Gastroesophageal sphincter (tissue), 4 donors: Measurements from ENCODE around the gene GRID1. TPM values are rescaled to one million over a fixed set of nuclear protein-coding genes. Genes with fewer than 3 reads are reported as not detected.

Source experiments
- ATAC-seq: fragments of 150-250 bp; one replicate; pipeline ENCODE4 v1.9.1; 2016; ENCODE audit warnings: mild to moderate bottlenecking, moderate library complexity
- H3K27ac ChIP-seq, 4 donors: fragments of 200-600 bp; sonication (generic) in 3 of 4; 1 replicate in 3 of 4; 2 replicates in 1 of 4; pipeline ENCODE4 v1.5.1; 2016 to 2019
- H3K27me3 ChIP-seq: fragments of 200-600 bp; sonication (generic); one replicate; pipeline ENCODE4 v1.5.1; 2019
- H3K36me3 ChIP-seq, 2 donors: fragments of 200-600 bp; sonication (generic); one replicate each; pipeline ENCODE4 v1.5.1; 2019; ENCODE audit warnings: control low read depth in 1 of 2
- H3K4me1 ChIP-seq, 3 donors: fragments of 200-600 bp; sonication (generic); 1 replicate in 2 of 3; 2 replicates in 1 of 3; pipeline ENCODE4 v1.5.1; 2016 to 2019; ENCODE audit warnings: control low read depth in 2 of 3
- H3K4me3 ChIP-seq, 2 donors: fragments of 200-600 bp; sonication (generic); one replicate each; pipeline ENCODE4 v1.5.1; 2019; ENCODE audit warnings: mild to moderate bottlenecking in 1 of 2, moderate library complexity in 1 of 2
- H3K9me3 ChIP-seq, 3 donors: fragments of 200-600 bp; sonication (generic); one replicate each; pipeline ENCODE4 v1.5.1; 2017 to 2019; ENCODE audit warnings: control low read depth in 2 of 3
- EP300 ChIP-seq: sonication (generic); formaldehyde crosslinking; IDR thresholded peaks from one replicate; pipeline ENCODE4 v1.6.1; 2017; ENCODE audit warnings: antibody characterized with exemption, mild to moderate bottlenecking
- POLR2A ChIP-seq, 2 donors: fragments of 450-650 bp; IDR thresholded peaks; one replicate each; pipeline ENCODE4 v1.6.1; 2017; ENCODE audit warnings: antibody characterized with exemption in 2 of 2, mild to moderate bottlenecking in 2 of 2, moderate library complexity in 1 of 2
- POLR2AphosphoS5 ChIP-seq: sonication (generic); formaldehyde crosslinking; IDR thresholded peaks from one replicate; pipeline ENCODE4 v1.6.1; 2017; ENCODE audit warnings: antibody characterized with exemption
- WGBS, 2 donors: methylation state at CpG; one replicate each; pipeline ENCODE4 v1.1.5; 2018; ENCODE audit warnings: low coverage in 1 of 2; 5-methylcytosine and 5-hydroxymethylcytosine counted together
- total RNA-seq, 4 donors: library from RNA; depleted of rRNA; stranded (reverse); fragments of >200 nt; gene quantifications; one replicate each; pipeline ENCODE4 v1.1.0, GENCODE V29; 2016
- TF ChIP-seq, protein P1 (sequence below), 4 experiments: fragments of 200-600 bp in 2 of 4; fragments of 450-650 bp in 2 of 4; sonication (generic) in 1 of 4; IDR thresholded peaks; one replicate each; pipeline ENCODE4 v1.5.1; 2017 to 2019; ENCODE audit warnings: antibody characterized with exemption in 4 of 4, mild to moderate bottlenecking in 2 of 4, moderate library complexity in 2 of 4

The GRID1 gene
- total RNA-seq, 4 donors from 2014 or later = 1.2 to 2.7 (median 1.7) TPM

DNA sequence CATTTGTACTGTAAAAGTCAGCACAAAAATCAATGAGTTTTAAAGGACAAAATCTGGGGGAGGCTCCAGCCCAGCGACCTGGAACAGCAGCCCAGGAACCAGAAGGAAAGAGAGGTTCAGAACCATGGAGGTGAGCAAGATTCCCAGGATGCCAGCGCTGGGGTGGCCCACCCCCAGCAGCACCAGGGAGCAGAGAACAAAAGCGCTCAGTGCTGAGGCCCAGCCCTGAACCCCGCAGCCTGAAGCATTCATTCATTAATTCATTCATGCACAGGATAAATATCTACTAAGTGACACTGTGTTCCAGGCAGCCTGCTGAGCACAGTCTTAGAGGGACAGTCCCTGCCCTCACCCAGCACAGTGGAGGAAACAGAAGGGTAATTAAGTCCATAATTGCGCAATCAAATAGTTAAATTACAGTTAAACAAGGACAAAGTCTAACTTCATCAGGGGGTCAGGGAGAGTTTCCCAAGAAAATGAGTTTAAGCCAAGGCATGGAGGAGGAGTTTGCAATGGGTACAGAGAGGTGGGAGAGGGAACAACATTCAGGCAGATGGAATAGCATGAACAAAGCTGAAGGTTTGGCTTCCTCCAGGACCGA lies 202.3 kb downstream of the GRID1 start:
- ATAC-seq = no peak
- no peak overlapping the region for H3K27ac ChIP-seq
- TF ChIP-seq, protein P1, sequence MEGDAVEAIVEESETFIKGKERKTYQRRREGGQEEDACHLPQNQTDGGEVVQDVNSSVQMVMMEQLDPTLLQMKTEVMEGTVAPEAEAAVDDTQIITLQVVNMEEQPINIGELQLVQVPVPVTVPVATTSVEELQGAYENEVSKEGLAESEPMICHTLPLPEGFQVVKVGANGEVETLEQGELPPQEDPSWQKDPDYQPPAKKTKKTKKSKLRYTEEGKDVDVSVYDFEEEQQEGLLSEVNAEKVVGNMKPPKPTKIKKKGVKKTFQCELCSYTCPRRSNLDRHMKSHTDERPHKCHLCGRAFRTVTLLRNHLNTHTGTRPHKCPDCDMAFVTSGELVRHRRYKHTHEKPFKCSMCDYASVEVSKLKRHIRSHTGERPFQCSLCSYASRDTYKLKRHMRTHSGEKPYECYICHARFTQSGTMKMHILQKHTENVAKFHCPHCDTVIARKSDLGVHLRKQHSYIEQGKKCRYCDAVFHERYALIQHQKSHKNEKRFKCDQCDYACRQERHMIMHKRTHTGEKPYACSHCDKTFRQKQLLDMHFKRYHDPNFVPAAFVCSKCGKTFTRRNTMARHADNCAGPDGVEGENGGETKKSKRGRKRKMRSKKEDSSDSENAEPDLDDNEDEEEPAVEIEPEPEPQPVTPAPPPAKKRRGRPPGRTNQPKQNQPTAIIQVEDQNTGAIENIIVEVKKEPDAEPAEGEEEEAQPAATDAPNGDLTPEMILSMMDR (IDR thresholded peaks at IDR 0.05) = no peak
- TF ChIP-seq POLR2A (IDR thresholded peaks at IDR 0.05) (no peak), POLR2AphosphoS5 (no peak), EP300 (no peak)
- WGBS, 2 donors = 80 to 91% methylated on average over 5 of the region's 6 CpGs
- H3K4me3 ChIP-seq = no peak overlapping the region
- no peaks in the 10 kb centered on the region for H3K27me3 ChIP-seq
- no peaks in the 10 kb centered on the region for H3K36me3 ChIP-seq
- H3K4me1 ChIP-seq = no peaks in the 10 kb centered on the region
- H3K9me3 ChIP-seq = no peaks in the 10 kb centered on the region

DNA sequence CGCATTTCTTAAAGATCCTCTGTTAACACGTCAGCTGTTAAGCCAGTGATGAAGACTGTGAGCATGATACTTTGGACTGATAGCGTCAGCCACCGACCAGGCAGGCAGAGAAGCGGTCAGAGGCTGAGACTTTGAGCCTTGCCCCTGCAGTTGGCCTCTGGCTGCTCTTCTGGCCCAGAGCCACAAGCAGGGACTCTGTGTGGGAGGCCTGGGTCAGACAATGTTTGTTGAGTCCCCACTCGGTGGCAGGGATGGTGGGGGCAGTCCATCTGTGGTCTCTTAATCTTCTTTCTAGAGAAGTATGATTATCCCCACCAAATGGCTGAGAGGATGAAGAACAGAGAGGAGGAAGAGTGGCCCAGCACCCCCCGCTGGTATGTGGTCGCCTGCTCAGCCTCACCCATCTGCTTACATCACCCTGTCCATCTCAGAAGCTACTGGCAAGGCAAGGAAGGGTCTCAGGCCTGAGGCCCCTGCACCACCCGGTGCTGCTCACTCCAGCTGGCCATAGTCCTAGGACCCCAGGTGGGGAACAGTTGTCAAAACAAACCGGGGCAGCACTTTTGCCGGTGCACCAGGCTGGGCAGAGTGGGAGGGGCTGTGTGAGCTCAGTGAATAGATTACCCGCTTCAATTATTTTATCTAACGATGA lies 202.9 kb downstream of the GRID1 start:
- 65 to 66% methylated on average over 5 to 7 of the region's 13 CpGs for WGBS, 2 donors
- H3K4me1 ChIP-seq = no peaks in the 10 kb centered on the region

DNA sequence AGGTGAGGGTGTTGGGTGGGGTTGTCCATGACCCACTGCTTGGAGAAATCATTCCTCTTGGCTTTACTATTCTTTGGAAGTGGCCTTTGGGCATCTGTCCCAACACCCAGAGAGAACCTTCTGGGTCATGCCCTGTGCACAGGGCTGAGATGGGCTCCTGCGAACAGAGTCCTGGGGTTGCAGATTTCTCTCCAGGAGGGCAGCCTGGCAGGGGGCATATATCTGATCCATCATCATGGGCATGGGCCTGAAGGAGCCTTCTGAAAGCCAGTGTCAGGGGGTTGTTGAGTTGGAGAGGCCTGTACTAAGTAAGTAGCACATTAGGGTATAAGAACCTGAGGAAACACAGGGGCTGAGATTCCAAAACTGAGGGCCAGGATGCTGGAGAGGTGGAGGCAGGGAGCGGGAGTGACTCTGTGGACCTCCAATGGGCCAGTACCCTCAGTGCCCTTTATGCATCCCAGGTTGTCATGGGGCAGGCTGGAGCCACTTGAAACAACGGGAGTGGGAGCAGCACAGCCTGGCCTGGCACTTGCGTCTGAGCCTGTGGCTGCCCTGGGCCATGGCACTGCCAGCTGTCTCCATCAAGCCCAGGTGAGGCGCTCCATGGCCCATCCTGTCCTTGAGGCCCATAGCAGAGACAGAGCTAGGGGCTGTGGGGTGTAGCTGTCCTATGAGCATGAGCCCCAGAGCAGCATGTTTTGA lies 203.7 kb downstream of the GRID1 start:
- TF ChIP-seq EP300 (no peak), POLR2A (IDR thresholded peaks at IDR 0.05) (no peak), POLR2AphosphoS5 (no peak)
- TF ChIP-seq, protein P1 (IDR thresholded peaks at IDR 0.05) = no peak
- ATAC-seq = no peak
- H3K4me1 ChIP-seq = no peaks in the 10 kb centered on the region
- 80 to 100% methylated on average over 1 to 2 of the region's 5 CpGs for WGBS, 2 donors
- H3K9me3 ChIP-seq = no peaks in the 10 kb centered on the region
- H3K4me3 ChIP-seq = no peak overlapping the region
- no peaks in the 10 kb centered on the region for H3K36me3 ChIP-seq
- H3K27me3 ChIP-seq = no peaks in the 10 kb centered on the region
- no peak overlapping the region for H3K27ac ChIP-seq

More for the DNA sequence above, 202.9 kb downstream of the GRID1 start:
- no peak for TF ChIP-seq POLR2A (IDR thresholded peaks at IDR 0.05)
- TF ChIP-seq, protein P1 (IDR thresholded peaks at IDR 0.05) = no peak
- TF ChIP-seq EP300 = no peak
- TF ChIP-seq POLR2AphosphoS5 = no peak
- no peak for ATAC-seq
- H3K36me3 ChIP-seq = no peaks in the 10 kb centered on the region
- no peaks in the 10 kb centered on the region for H3K9me3 ChIP-seq
- no peak overlapping the region for H3K4me3 ChIP-seq
- H3K27ac ChIP-seq = no peak overlapping the region
- no peaks in the 10 kb centered on the region for H3K27me3 ChIP-seq

DNA sequence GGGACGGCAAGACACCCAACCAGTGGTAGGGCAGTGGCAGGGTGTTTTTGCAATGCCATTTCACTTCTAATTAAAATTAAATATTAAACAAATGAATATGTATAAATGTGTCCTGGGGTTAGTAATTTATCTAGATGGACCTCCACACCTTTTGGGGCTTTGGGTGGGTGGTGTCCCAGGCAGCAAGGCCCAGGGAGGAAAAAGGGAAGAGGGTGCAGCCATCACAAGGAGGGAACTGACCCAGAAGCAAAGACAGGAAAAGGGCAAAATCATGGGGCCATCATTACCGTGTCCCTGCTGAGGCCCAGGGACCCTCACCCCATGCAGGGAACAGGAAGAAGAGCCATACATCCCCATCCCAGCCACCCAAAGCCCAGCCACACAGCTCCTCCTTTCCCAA lies 204.6 kb downstream of the GRID1 start:
- no peak for ATAC-seq
- TF ChIP-seq, protein P1 (IDR thresholded peaks at IDR 0.05) = no peak
- TF ChIP-seq EP300 = no peak
- TF ChIP-seq POLR2A (IDR thresholded peaks at IDR 0.05) = no peak
- TF ChIP-seq POLR2AphosphoS5 = no peak
- Histone ChIP-seq H3K36me3 (no peaks in the 10 kb centered on the region), H3K9me3 (no peaks in the 10 kb centered on the region), H3K4me3 (no peak overlapping the region), H3K4me1 (no peaks in the 10 kb centered on the region), H3K27ac (no peak overlapping the region), H3K27me3 (no peaks in the 10 kb centered on the region)
- 73 to 75% methylated on average over 2 of the region's 2 CpGs for WGBS, 2 donors
